T-helper 1 cell treated with Interleukin-12 subunit alpha and Interleukin-12 subunit beta and Interleukin-4 antibody, amounts not matched to agents 30 ng/mL and 1 ng/mL, for 36 hours (primary cell): ENCODE measurements around the gene ZBTB1. TPM values are rescaled to one million over a fixed set of nuclear protein-coding genes. Genes with fewer than 3 reads are reported as not detected.
"Not testable (repeated sequence)": the region's sequence is repeated elsewhere in the genome, so short reads cannot be mapped to it uniquely, and the experiment has no call there.

Experiments
- intact Hi-C: fragments of 100-400 bp; cut with micrococcal nuclease; formaldehyde crosslinking; loops from one replicate; pipeline ENCODE4 v1.15.1; 2024
- total RNA-seq: library from RNA; stranded (reverse); gene quantifications from 2 replicates; pipeline ENCODE4 v1.2.3, GENCODE V29; 2022

The ZBTB1 gene
- total RNA-seq, 1 donor from 2014 or later, result 77.6 TPM

DNA sequence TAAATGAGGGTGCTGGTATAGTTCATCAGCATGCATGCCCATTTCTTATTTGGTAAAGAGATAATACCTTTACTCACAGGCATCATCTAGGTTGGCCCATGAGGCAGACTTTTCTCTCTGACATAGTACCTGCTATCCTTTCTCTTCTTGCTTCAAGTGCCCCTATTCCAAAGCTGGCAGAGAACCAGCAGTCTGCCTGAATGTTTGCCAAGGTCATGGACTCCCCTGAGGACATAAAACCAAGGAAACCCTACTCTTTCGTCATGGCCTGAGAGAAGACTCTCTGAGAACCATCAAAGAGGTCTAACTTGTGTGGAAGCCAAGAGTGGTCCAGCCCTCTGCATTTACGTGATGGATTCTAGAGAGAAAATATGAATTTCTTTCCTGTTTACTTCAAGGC lies 57.1 kb downstream of the ZBTB1 start:
- intact Hi-C loops, result no loop called here

DNA sequence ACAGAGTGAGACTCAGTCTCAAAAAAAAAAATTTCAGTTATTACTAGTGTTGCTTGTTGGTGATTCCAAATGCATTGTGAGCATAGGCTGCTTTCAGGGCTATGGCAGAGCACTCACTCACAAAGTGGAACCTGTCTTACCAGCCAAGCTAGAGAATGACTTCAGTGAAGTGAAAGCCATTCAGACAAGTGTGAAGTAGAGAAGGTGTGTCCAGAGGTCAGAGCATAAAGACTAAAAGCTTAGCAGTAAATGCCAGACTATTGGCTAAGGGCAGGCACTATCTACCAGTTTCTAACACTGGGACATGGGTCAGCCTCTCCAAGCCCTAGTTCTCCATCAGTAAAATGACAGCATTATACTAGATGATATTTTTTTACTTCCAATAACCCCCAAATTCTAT lies 57.9 kb downstream of the ZBTB1 start:
- intact Hi-C loops, result no loop called here

DNA sequence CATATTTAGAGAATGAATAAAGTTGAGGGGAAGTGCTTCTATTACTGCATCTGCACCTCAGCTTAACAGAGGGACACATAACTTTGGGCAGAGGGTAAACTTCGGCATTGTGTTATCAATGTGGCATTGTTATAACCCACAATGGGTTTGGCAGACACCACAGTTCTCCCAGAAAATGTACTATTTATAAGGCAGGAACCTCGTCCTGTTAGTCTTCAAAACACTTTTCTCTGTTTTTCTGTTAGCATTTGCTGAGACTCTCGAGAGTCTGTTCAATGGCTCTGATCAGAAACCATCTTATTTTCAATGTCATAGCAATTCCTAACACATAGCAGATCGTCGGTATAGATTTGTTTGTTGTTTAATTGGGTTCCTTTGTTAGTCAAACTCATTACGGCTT lies 59.1 kb downstream of the ZBTB1 start:
- intact Hi-C loops, result no loop called here

DNA sequence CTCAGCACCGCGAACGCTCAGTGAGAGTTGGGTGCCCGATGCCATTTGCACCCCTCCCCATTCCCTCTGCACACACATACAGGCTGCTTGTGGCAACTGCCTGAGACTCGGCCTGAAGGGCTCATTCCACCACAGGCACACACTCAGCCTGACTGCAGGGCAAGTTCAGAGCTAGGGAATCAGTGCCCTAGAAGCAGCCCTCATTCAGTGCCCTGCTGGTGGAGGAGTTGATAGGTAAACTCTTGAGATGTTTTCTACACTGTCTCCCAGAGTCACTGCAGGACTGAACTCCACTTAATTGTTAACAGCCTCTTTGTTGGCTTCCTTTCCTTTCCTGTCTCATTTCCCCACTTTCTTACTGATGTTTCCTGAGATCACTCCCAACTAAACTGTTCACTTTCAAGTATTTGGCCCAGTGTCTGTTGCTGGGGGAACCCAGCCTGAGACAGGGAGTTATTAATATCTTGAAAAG lies 62.1 kb downstream of the ZBTB1 start:
- intact Hi-C loops, result no loop called here

DNA sequence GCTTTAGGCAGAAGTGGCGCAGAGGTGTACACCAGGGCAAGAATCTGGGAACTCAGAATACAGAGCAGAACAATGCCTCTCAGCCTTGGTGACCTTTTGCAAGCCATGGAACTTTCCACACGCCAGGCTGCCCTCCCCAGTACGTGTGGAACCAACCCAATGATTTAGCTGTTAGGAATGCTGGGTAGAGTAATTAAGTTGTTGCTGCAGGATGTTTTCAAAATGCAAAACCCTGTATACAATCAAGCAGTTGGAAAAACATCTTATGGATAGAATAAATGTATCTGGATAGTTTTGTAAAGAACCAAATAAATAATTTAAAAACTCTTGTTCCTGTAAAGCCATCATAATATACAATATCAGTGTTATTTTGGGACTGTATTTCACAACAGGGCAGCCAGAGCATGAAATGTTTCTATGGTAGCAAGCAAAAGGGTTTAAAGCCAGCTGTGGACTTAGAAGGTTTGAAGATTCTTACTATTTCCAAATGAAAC lies 64.6 kb downstream of the ZBTB1 start:
- intact Hi-C loops, result no loop called here

DNA sequence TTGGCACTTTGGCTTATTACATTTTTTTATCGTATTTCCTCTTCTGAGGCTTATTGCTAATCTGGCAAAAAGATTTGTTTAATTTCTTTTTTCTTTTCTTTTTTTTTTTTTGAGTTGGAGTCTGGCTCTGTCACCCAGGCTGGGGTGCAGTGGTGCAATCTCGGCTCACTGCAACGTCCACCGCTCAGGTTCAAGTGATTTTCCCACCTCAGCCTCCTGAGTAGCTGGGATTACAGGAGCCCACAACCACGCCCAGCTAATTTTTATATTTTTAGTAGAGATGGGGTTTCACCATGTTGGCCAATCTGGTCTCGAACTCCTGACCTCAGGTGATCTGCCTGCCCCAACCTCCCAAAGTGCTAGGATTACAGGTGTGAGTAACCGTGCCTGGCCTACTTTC lies 65.1 kb downstream of the ZBTB1 start:
- intact Hi-C loops, result not testable (repeated sequence)

DNA sequence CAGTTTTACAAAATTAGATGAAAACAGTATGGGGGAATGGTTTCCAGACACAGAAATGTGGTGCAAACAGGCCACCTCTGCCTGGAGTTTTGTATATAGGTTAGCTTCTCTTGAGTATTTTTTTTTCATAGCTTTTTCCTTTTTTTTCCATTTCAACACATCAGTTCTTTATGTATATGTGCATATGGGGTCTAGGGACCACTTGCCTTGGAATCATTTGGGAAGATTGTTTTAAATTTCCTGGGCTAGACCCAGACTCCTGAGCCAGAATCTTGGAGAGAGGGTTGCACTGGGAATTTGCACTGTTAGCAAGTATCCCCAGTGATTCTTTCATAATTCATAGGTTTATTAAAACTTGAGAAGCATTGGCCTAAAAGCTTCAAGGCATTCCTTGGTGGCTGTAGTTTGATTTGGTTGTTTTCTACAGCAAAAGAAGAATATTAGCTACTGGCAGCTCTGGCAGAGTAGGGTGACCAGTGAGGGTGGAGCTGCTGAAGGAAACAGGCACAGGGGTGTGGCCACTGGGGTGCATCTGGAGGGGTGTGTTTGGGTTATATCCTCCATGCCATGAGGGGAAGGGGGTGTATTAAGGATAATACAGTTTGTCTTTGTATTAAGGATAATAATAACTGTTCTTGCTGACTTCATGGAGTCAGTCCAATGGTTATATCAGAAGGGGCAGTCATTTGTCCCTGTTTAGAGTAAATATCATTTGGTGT lies 68.0 kb downstream of the ZBTB1 start:
- intact Hi-C loops, result no loop called here

DNA sequence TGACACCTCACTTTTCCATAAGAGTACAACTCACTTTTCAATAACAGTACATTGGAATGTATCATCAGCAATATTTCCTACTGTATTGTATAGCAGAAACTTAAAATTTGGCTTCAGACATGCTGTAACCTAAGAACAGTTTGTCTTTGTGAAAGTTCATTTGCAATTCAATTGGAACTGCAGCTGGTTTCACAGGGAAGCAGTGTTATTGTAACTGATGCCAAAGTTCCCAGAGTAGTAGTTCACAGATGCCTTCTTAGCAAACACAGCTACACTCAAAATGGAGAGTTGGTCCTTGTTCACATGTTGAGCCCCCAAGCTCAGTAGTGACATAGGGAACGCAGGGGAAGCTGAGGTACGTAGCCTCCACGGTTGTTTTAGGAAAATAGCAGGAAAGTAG lies 68.5 kb downstream of the ZBTB1 start:
- intact Hi-C loops, result no loop called here

Other genes with a start within 250 kb of the ZBTB1 start
- gene ESR2, start 210.4 kb upstream of the ZBTB1 start, total RNA-seq, result 0.05 and 0.25 TPM in 2 replicates
- 168 and 172 TPM in 2 replicates for gene MTHFD1, start 116.4 kb upstream of the ZBTB1 start, total RNA-seq
- 1.8 TPM in 2 replicates for gene AKAP5, start 39.3 kb upstream of the ZBTB1 start, total RNA-seq
- gene ZBTB25, start 932 bp upstream of the ZBTB1 start, total RNA-seq, result 28.2 and 28.3 TPM in 2 replicates
- 3.7 and 4.7 TPM in 2 replicates for gene HSPA2, start 36.0 kb downstream of the ZBTB1 start, total RNA-seq
- gene PPP1R36, start 45.2 kb downstream of the ZBTB1 start, total RNA-seq, result 0.20 TPM in 1 of 2 replicates, not detected in the other
- 53.8 and 54.4 TPM in 2 replicates for gene PLEKHG3, start 199.7 kb downstream of the ZBTB1 start, total RNA-seq